ENCODE results near the gene SMARCC2.
A peak's percentile ranks its signal among the peaks of the same experiment; 100 is the strongest.

SMARCC2 gene

GRCh38 chr12:56224102-56224701 lies 34.9 kb upstream of the SMARCC2 start, which contains the start of gene NABP2:
NABP2 (plus strand) TSS chr12:56224342; CDS start chr12:56224857, 515 bp downstream.
- DNase-seq (ENCODE audit: low read depth, low spot score): peak; percentile 96
- H3K27ac ChIP-seq (ENCODE audit: low read length): no peak within 1 kb of the TSS

GRCh38 chr12:56223571-56224101 lies 34.4 kb upstream of the SMARCC2 start:
- Histone ChIP-seq H3K27ac (ENCODE audit: low read length) (no peak overlapping the region), H3K9me3 (ENCODE audit: control insufficient read depth, insufficient read depth, low read length) (no peaks in the 10 kb centered on the region), H3K4me1 (ENCODE audit: control insufficient read depth, insufficient read depth, low read length) (peaks cover 2% of the 10 kb centered on the region; the same call in 1 of the 2 replicates), H3K4me3 (ENCODE audit: low read length) (no peak overlapping the region), H3K27me3 (ENCODE audit: control insufficient read depth, insufficient read depth, low read length) (no peaks in the 10 kb centered on the region), H3K36me3 (ENCODE audit: control insufficient read depth, insufficient read depth, low read length) (no peaks in the 10 kb centered on the region)
- no CpG with 5 or more reads among the region's 15 CpGs for WGBS (ENCODE audit: insufficient coverage, insufficient read length)
- no peak for DNase-seq (ENCODE audit: low read depth, low spot score)

More at GRCh38 chr12:56224102-56224701, 34.9 kb upstream of the SMARCC2 start, which contains the start of gene NABP2:
- no CpG with 5 or more reads among the region's 41 CpGs for WGBS (ENCODE audit: insufficient coverage, insufficient read length)
- Histone ChIP-seq H3K4me3 (ENCODE audit: low read length) (peak within 1 kb of the TSS; percentile 52; the same call in 1 of the 2 replicates), H3K4me1 (ENCODE audit: control insufficient read depth, insufficient read depth, low read length) (peaks cover 2% of the 10 kb centered on the region; the same call in 1 of the 2 replicates), H3K9me3 (ENCODE audit: control insufficient read depth, insufficient read depth, low read length) (no peaks in the 10 kb centered on the region), H3K27me3 (ENCODE audit: control insufficient read depth, insufficient read depth, low read length) (no peaks in the 10 kb centered on the region), H3K36me3 (ENCODE audit: control insufficient read depth, insufficient read depth, low read length) (no peaks in the 10 kb centered on the region)

- DNase-seq (ENCODE audit: low read depth, low spot score): no peak
- no CpG with 5 or more reads among the region's 4 CpGs for WGBS (ENCODE audit: insufficient coverage, insufficient read length)
- no peaks in the 10 kb centered on the region for H3K27me3 ChIP-seq (ENCODE audit: control insufficient read depth, insufficient read depth, low read length)
- no peaks in the 10 kb centered on the region for H3K9me3 ChIP-seq (ENCODE audit: control insufficient read depth, insufficient read depth, low read length)
- H3K27ac ChIP-seq (ENCODE audit: low read length): no peak overlapping the region
- H3K4me1 ChIP-seq (ENCODE audit: control insufficient read depth, insufficient read depth, low read length): peaks cover 2% of the 10 kb centered on the region; the same call in 1 of the 2 replicates
- peak overlapping the region; percentile 66; the same call in 1 of the 2 replicates for H3K4me3 ChIP-seq (ENCODE audit: low read length)
- no peaks in the 10 kb centered on the region for H3K36me3 ChIP-seq (ENCODE audit: control insufficient read depth, insufficient read depth, low read length)
Measured at GRCh38 chr12:56222531-56222895, 33.2 kb upstream of the SMARCC2 start.

GRCh38 chr12:56221757-56222530 lies 32.7 kb upstream of the SMARCC2 start, which contains the start of gene RNF41:
RNF41 (minus strand) TSS chr12:56221922; CDS start chr12:56214047, 7,875 bp downstream.
- WGBS (ENCODE audit: insufficient coverage, insufficient read length): no CpG with 5 or more reads among the region's 42 CpGs
- DNase-seq (ENCODE audit: low read depth, low spot score): peak; percentile 97
- Histone ChIP-seq H3K9me3 (ENCODE audit: control insufficient read depth, insufficient read depth, low read length) (no peaks in the 10 kb centered on the region), H3K27me3 (ENCODE audit: control insufficient read depth, insufficient read depth, low read length) (no peaks in the 10 kb centered on the region), H3K4me1 (ENCODE audit: control insufficient read depth, insufficient read depth, low read length) (peaks cover 2% of the 10 kb centered on the region; the same call in 1 of the 2 replicates), H3K36me3 (ENCODE audit: control insufficient read depth, insufficient read depth, low read length) (no peaks in the 10 kb centered on the region), H3K27ac (ENCODE audit: low read length) (no peak within 1 kb of the TSS), H3K4me3 (ENCODE audit: low read length) (peak within 1 kb of the TSS; percentile 66)

GRCh38 chr12:56221232-56221756 lies 32.0 kb upstream of the SMARCC2 start:
- Histone ChIP-seq H3K4me1 (ENCODE audit: control insufficient read depth, insufficient read depth, low read length) (peaks cover 2% of the 10 kb centered on the region; the same call in 1 of the 2 replicates), H3K4me3 (ENCODE audit: low read length) (peak overlapping the region; percentile 66), H3K36me3 (ENCODE audit: control insufficient read depth, insufficient read depth, low read length) (no peaks in the 10 kb centered on the region; the same call in 1 of the 2 replicates), H3K9me3 (ENCODE audit: control insufficient read depth, insufficient read depth, low read length) (no peaks in the 10 kb centered on the region), H3K27me3 (ENCODE audit: control insufficient read depth, insufficient read depth, low read length) (no peaks in the 10 kb centered on the region), H3K27ac (ENCODE audit: low read length) (no peak overlapping the region)
- WGBS (ENCODE audit: insufficient coverage, insufficient read length): no CpG with 5 or more reads among the region's 21 CpGs
- no peak for DNase-seq (ENCODE audit: low read depth, low spot score)

- H3K36me3 ChIP-seq (ENCODE audit: control insufficient read depth, insufficient read depth, low read length): no peaks in the 10 kb centered on the region; the same call in 1 of the 2 replicates
- no peak overlapping the region for H3K27ac ChIP-seq (ENCODE audit: low read length)
- no peaks in the 10 kb centered on the region for H3K9me3 ChIP-seq (ENCODE audit: control insufficient read depth, insufficient read depth, low read length)
- peak overlapping the region; percentile 66; the same call in 1 of the 2 replicates for H3K4me3 ChIP-seq (ENCODE audit: low read length)
- no CpG with 5 or more reads among the region's 10 CpGs for WGBS (ENCODE audit: insufficient coverage, insufficient read length)
- peaks cover 2% of the 10 kb centered on the region; the same call in 1 of the 2 replicates for H3K4me1 ChIP-seq (ENCODE audit: control insufficient read depth, insufficient read depth, low read length)
- DNase-seq (ENCODE audit: low read depth, low spot score): no peak
- H3K27me3 ChIP-seq (ENCODE audit: control insufficient read depth, insufficient read depth, low read length): no peaks in the 10 kb centered on the region
Measured at GRCh38 chr12:56220611-56221231, 31.4 kb upstream of the SMARCC2 start.

- no CpG with 5 or more reads among the region's 9 CpGs for WGBS (ENCODE audit: insufficient coverage, insufficient read length)
- no peaks in the 10 kb centered on the region for H3K27me3 ChIP-seq (ENCODE audit: control insufficient read depth, insufficient read depth, low read length)
- H3K27ac ChIP-seq (ENCODE audit: low read length): no peak overlapping the region
Measured at GRCh38 chr12:56219840-56220239, 30.6 kb upstream of the SMARCC2 start.

GRCh38 chr12:56216461-56216860 lies 27.2 kb upstream of the SMARCC2 start:
- Histone ChIP-seq H3K27me3 (ENCODE audit: control insufficient read depth, insufficient read depth, low read length) (no peaks in the 10 kb centered on the region), H3K27ac (ENCODE audit: low read length) (no peak overlapping the region), H3K4me3 (ENCODE audit: low read length) (no peak overlapping the region), H3K36me3 (ENCODE audit: control insufficient read depth, insufficient read depth, low read length) (peaks cover 22% of the 10 kb centered on the region; the same call in 1 of the 2 replicates), H3K4me1 (ENCODE audit: control insufficient read depth, insufficient read depth, low read length) (no peaks in the 10 kb centered on the region; the same call in 1 of the 2 replicates), H3K9me3 (ENCODE audit: control insufficient read depth, insufficient read depth, low read length) (no peaks in the 10 kb centered on the region)
- no peak for DNase-seq (ENCODE audit: low read depth, low spot score)
- no CpG with 5 or more reads among the region's 3 CpGs for WGBS (ENCODE audit: insufficient coverage, insufficient read length)

More at GRCh38 chr12:56219840-56220239, 30.6 kb upstream of the SMARCC2 start:
- peaks cover 4% of the 10 kb centered on the region; the same call in 1 of the 2 replicates for H3K36me3 ChIP-seq (ENCODE audit: control insufficient read depth, insufficient read depth, low read length)
- H3K9me3 ChIP-seq (ENCODE audit: control insufficient read depth, insufficient read depth, low read length): no peaks in the 10 kb centered on the region
- H3K4me1 ChIP-seq (ENCODE audit: control insufficient read depth, insufficient read depth, low read length): peaks cover 2% of the 10 kb centered on the region; the same call in 1 of the 2 replicates
- no peak for DNase-seq (ENCODE audit: low read depth, low spot score)
- H3K4me3 ChIP-seq (ENCODE audit: low read length): no peak overlapping the region

GRCh38 chr12:56213878-56214277 lies 24.6 kb upstream of the SMARCC2 start:
- Histone ChIP-seq H3K36me3 (ENCODE audit: control insufficient read depth, insufficient read depth, low read length) (peaks cover 32% of the 10 kb centered on the region), H3K4me1 (ENCODE audit: control insufficient read depth, insufficient read depth, low read length) (no peaks in the 10 kb centered on the region; the same call in 1 of the 2 replicates), H3K4me3 (ENCODE audit: low read length) (no peak overlapping the region), H3K27me3 (ENCODE audit: control insufficient read depth, insufficient read depth, low read length) (no peaks in the 10 kb centered on the region), H3K9me3 (ENCODE audit: control insufficient read depth, insufficient read depth, low read length) (no peaks in the 10 kb centered on the region), H3K27ac (ENCODE audit: low read length) (no peak overlapping the region)
- DNase-seq (ENCODE audit: low read depth, low spot score): no peak
- WGBS (ENCODE audit: insufficient coverage, insufficient read length): no CpG with 5 or more reads among the region's 5 CpGs
